GM06990 (cell line): ENCODE results near the gene ADGRE1.

Experiments
- DNase-seq: peaks from one replicate; pipeline ENCODE4 v3.0.0-alpha.2; 2011; ENCODE audit not compliant: insufficient read length; ENCODE audit errors: extremely low read depth
- H3K27me3 ChIP-seq: replicated peaks from 2 replicates; pipeline ENCODE4 v1.6.0; 2011; ENCODE audit warnings: low read length; ENCODE audit not compliant: control insufficient read depth, insufficient read depth
- H3K36me3 ChIP-seq: 2 replicates; pipeline ENCODE4 v1.5.1; 2011; ENCODE audit warnings: low read length; ENCODE audit not compliant: control insufficient read depth, insufficient read depth
- H3K4me3 ChIP-seq: replicated peaks from 2 replicates; pipeline ENCODE4 v1.5.1; 2011; ENCODE audit warnings: low read depth, mild to moderate bottlenecking, control low read depth, low read length
- CTCF ChIP-seq: IDR thresholded peaks from 2 replicates; pipeline ENCODE4 v1.5.1; 2011; ENCODE audit warnings: low read length, control low read depth, mild to moderate bottlenecking, inconsistent platforms; ENCODE audit not compliant: insufficient read depth, poor library complexity, severe bottlenecking

The ADGRE1 gene

GRCh38 chr19:6903446-6903845 is 16.1 kb downstream of the ADGRE1 start:
- Histone ChIP-seq H3K36me3 (no peaks in the 10 kb centered on the region), H3K27me3 (no peaks in the 10 kb centered on the region), H3K4me3 (no peak overlapping the region)
- no peak for DNase-seq
- no peak for TF ChIP-seq CTCF

- Histone ChIP-seq H3K36me3 (no peaks in the 10 kb centered on the region), H3K27me3 (no peaks in the 10 kb centered on the region), H3K4me3 (no peak overlapping the region)
- no peak for TF ChIP-seq CTCF
- DNase-seq: no peak
Measured at GRCh38 chr19:6906559-6907060, 19.2 kb downstream of the ADGRE1 start.

- Histone ChIP-seq H3K27me3 (no peaks in the 10 kb centered on the region), H3K36me3 (no peaks in the 10 kb centered on the region), H3K4me3 (no peak overlapping the region)
- TF ChIP-seq CTCF: no peak
- DNase-seq: no peak
Measured at GRCh38 chr19:6911523-6911922, 24.1 kb downstream of the ADGRE1 start.

GRCh38 chr19:6914321-6914720 is 26.9 kb downstream of the ADGRE1 start:
- no peak for DNase-seq
- no peak for TF ChIP-seq CTCF
- Histone ChIP-seq H3K27me3 (no peaks in the 10 kb centered on the region), H3K4me3 (no peak overlapping the region), H3K36me3 (no peaks in the 10 kb centered on the region)

- DNase-seq: no peak
- TF ChIP-seq CTCF: no peak
- no peaks in the 10 kb centered on the region for H3K36me3 ChIP-seq
- H3K27me3 ChIP-seq: no peaks in the 10 kb centered on the region
- no peak overlapping the region for H3K4me3 ChIP-seq
Measured at GRCh38 chr19:6916952-6917351, 29.6 kb downstream of the ADGRE1 start.

GRCh38 chr19:6925386-6925785 is 38.0 kb downstream of the ADGRE1 start:
- Histone ChIP-seq H3K27me3 (no peaks in the 10 kb centered on the region), H3K36me3 (no peaks in the 10 kb centered on the region), H3K4me3 (no peak overlapping the region)
- no peak for TF ChIP-seq CTCF
- no peak for DNase-seq
